ENCODE results near the gene CTSE. TPM values are rescaled to one million over a fixed set of nuclear protein-coding genes. Genes with fewer than 3 reads are reported as not detected.

CTSE gene
- total and polyA plus RNA-seq, 9 of the 15 experiments (the other 6 are each of a cell fraction or from before 2014, with no cell fraction given) = 0.04 to 0.18 (median 0.09) TPM; not detected in 4

DNA sequence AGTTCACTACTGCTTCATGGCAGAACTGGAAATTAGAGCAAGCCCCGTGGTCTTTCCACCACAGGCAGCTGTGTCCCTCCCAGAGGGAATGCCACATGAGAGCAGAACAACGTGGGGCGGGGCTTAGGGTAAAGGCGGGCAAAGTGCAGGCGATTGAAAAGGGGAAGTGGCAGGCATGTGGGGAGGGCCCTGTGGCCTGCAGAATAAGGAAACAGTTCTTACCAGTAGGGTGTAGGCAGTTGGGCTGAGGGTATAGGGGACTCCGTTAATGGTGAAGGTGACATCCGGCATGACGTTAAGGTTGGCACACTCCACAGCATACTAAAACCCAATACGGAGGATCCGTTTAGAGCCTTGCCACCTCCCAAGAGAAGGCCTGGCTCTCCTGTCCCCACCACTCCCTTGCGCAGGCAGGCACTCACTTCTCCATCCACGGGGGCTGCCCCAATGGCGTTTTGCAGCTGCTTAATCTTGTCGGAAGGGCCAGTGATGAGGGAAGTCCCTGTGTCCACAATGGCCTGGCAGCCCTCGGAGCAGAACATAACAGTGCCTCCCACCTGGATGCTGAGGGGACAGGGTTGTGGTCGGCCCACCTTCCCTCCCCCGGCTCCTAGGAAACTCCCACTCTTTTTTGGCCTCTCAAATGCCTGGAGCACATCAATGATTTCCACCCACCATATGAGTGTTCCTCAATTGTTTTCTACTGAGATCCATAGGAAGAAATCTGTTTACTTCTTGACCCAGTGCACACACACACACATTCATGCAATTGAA is 11.4 kb downstream of the CTSE start (continued):
- TF ChIP-seq, protein P1, sequence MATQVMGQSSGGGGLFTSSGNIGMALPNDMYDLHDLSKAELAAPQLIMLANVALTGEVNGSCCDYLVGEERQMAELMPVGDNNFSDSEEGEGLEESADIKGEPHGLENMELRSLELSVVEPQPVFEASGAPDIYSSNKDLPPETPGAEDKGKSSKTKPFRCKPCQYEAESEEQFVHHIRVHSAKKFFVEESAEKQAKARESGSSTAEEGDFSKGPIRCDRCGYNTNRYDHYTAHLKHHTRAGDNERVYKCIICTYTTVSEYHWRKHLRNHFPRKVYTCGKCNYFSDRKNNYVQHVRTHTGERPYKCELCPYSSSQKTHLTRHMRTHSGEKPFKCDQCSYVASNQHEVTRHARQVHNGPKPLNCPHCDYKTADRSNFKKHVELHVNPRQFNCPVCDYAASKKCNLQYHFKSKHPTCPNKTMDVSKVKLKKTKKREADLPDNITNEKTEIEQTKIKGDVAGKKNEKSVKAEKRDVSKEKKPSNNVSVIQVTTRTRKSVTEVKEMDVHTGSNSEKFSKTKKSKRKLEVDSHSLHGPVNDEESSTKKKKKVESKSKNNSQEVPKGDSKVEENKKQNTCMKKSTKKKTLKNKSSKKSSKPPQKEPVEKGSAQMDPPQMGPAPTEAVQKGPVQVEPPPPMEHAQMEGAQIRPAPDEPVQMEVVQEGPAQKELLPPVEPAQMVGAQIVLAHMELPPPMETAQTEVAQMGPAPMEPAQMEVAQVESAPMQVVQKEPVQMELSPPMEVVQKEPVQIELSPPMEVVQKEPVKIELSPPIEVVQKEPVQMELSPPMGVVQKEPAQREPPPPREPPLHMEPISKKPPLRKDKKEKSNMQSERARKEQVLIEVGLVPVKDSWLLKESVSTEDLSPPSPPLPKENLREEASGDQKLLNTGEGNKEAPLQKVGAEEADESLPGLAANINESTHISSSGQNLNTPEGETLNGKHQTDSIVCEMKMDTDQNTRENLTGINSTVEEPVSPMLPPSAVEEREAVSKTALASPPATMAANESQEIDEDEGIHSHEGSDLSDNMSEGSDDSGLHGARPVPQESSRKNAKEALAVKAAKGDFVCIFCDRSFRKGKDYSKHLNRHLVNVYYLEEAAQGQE (IDR thresholded peaks at IDR 0.05; ENCODE audit: borderline replicate concordance) = no peak
- TF ChIP-seq, protein P1 (CRISPR knock-in tag; IDR thresholded peaks at IDR 0.05; ENCODE audit: low read depth) = no peak
- no peak for TF ChIP-seq TAL1 (IDR thresholded peaks at IDR 0.05)
- TF ChIP-seq, protein P2, sequence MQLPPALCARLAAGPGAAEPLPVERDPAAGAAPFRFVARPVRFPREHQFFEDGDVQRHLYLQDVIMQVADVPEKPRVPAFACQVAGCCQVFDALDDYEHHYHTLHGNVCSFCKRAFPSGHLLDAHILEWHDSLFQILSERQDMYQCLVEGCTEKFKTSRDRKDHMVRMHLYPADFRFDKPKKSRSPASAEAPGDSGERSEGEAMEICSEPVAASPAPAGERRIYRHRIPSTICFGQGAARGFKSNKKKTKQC (CRISPR knock-in tag; IDR thresholded peaks at IDR 0.05) = no peak; the same call in 1 of the 2 replicates
